ENCODE measurements around the gene DOCK2.

The DOCK2 gene

DNA sequence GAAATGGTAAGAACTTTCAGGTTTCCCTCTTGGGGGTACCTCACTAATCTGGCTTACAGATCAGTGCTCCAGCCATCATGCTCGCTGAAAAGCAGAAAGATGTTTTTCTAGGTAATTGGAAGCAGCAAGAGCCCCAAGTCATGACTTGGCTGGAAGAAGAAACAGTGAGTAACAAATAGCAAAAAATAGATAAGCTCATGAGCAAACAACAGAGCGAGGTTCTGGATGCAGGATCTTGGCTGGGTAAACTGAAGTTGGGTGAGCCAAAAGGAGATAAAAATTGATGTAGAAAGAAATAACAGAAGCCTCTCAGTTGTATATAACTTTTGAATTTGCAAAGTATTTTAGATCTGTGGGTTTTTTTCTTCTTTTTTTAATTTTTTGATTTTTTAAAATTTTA lies 233.1 kb downstream of the DOCK2 start:
- peaks cover 54% of the 10 kb centered on the region for H3K27me3 ChIP-seq (ENCODE audit: insufficient read depth, low read depth, severe bottlenecking)

GRCh38 chr5:169871826-169872490 lies 234.9 kb downstream of the DOCK2 start:
- no peak for DNase-seq
- Histone ChIP-seq H3K27me3 (ENCODE audit: insufficient read depth, low read depth, severe bottlenecking) (peaks cover 61% of the 10 kb centered on the region), H3K4me3 (ENCODE audit: low read depth, low read length) (no peak overlapping the region), H3K36me3 (no peaks in the 10 kb centered on the region), H3K27ac (no peak overlapping the region), H3K9me3 (ENCODE audit: severe bottlenecking) (no peaks in the 10 kb centered on the region)
- TF ChIP-seq CTCF (IDR thresholded peaks at IDR 0.05; ENCODE audit: low read depth, low read length), result no peak

More for the DNA sequence above, 233.1 kb downstream of the DOCK2 start:
- DNase-seq, result no peak
- Histone ChIP-seq H3K4me3 (ENCODE audit: low read depth, low read length) (no peak overlapping the region), H3K27ac (no peak overlapping the region), H3K36me3 (no peaks in the 10 kb centered on the region), H3K9me3 (ENCODE audit: severe bottlenecking) (no peaks in the 10 kb centered on the region)
- no peak for TF ChIP-seq CTCF (IDR thresholded peaks at IDR 0.05; ENCODE audit: low read depth, low read length)

DNA sequence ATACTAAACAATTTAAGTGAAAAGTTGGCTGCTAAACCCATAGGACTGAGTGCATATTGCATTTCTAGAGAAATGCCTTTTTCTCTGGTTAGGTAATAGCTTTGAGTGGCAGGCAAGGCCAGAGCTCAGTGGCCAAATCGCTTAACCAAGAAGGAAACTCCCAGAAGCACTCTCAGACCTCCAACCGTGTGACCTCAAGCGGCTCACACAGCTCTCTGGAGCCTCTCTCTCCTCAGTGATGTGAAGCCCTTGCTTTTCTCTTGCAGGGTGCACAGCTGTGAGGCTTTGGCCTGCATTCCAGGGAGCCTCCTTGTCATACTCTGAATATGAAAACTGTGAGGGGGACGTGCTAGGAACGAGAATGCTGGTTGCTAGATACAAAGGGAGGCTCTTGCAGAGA lies 236.6 kb downstream of the DOCK2 start:
- no peak for DNase-seq
- no peaks in the 10 kb centered on the region for H3K9me3 ChIP-seq (ENCODE audit: severe bottlenecking)
- no peak overlapping the region for H3K4me3 ChIP-seq (ENCODE audit: low read depth, low read length)
- H3K27ac ChIP-seq, result no peak overlapping the region
- no peaks in the 10 kb centered on the region for H3K36me3 ChIP-seq
- no peak for TF ChIP-seq CTCF (IDR thresholded peaks at IDR 0.05; ENCODE audit: low read depth, low read length)
- peaks cover 64% of the 10 kb centered on the region for H3K27me3 ChIP-seq (ENCODE audit: insufficient read depth, low read depth, severe bottlenecking)

- Histone ChIP-seq H3K27ac (no peak overlapping the region), H3K9me3 (ENCODE audit: severe bottlenecking) (no peaks in the 10 kb centered on the region), H3K4me3 (ENCODE audit: low read depth, low read length) (no peak overlapping the region)
Observed at GRCh38 chr5:169874621-169875020, 237.5 kb downstream of the DOCK2 start.

GRCh38 chr5:169875091-169875728 lies 238.1 kb downstream of the DOCK2 start:
- Histone ChIP-seq H3K4me3 (ENCODE audit: low read depth, low read length) (no peak overlapping the region), H3K27me3 (ENCODE audit: insufficient read depth, low read depth, severe bottlenecking) (peaks cover 64% of the 10 kb centered on the region), H3K36me3 (no peaks in the 10 kb centered on the region), H3K27ac (no peak overlapping the region), H3K9me3 (ENCODE audit: severe bottlenecking) (no peaks in the 10 kb centered on the region)
- TF ChIP-seq CTCF (IDR thresholded peaks at IDR 0.05; ENCODE audit: low read depth, low read length), result no peak
- no peak for DNase-seq

More at GRCh38 chr5:169874621-169875020, 237.5 kb downstream of the DOCK2 start:
- DNase-seq, result no peak
- peaks cover 61% of the 10 kb centered on the region for H3K27me3 ChIP-seq (ENCODE audit: insufficient read depth, low read depth, severe bottlenecking)
- TF ChIP-seq CTCF (IDR thresholded peaks at IDR 0.05; ENCODE audit: low read depth, low read length), result no peak
- no peaks in the 10 kb centered on the region for H3K36me3 ChIP-seq
